PC-3 (cell line): ENCODE data around the gene ST3GAL6. TPM values are rescaled to one million over a fixed set of nuclear protein-coding genes. Genes with fewer than 3 reads are reported as not detected.

Experiments
- ATAC-seq: fragments of 200-7000 bp; cut with Tn5 transposase; 2 replicates; pipeline ENCODE4 v1.9.1; 2020; ENCODE audit warnings: mild to moderate bottlenecking, moderate library complexity
- BruUV-seq: library from RNA; stranded (reverse); fragments of 400-500 nt; replicated peaks from 2 replicates; lab custom pipeline; 2021; lab: Mats Ljungman, UMichigan
- CTCF ChIA-PET: fragments of 300-600 bp; sonication (Branson Sonifier 250); formaldehyde crosslinking; loops from one replicate; lab custom pipeline; 2022; ENCODE audit warnings: antibody characterized with exemption; lab: Charles Lee
- POLR2A ChIA-PET: fragments of 300-600 bp; sonication (Branson Sonifier 250); formaldehyde crosslinking; loops from one replicate; lab custom pipeline; 2022; ENCODE audit warnings: antibody characterized with exemption; ENCODE audit not compliant: unreplicated experiment; lab: Charles Lee
- DNase-seq: peaks from one replicate; pipeline ENCODE4 v3.0.0-alpha.2; 2015
- H2AFZ ChIP-seq: fragments of 300-600 bp; sonication (generic); 2 replicates; pipeline ENCODE4 v1.6.0; 2016; ENCODE audit warnings: antibody characterized with exemption, low read length
- H3F3A ChIP-seq: fragments of 300-600 bp; sonication (generic); one replicate; pipeline ENCODE4 v1.6.0; 2017; ENCODE audit warnings: antibody characterized with exemption, low read length, control low read depth, mild to moderate bottlenecking; ENCODE audit not compliant: unreplicated experiment
- H3K27ac ChIP-seq: fragments of 300-600 bp; sonication (generic); 2 replicates; pipeline ENCODE4 v1.5.1; 2016; ENCODE audit warnings: mild to moderate bottlenecking, low read length
- H3K27me3 ChIP-seq: fragments of 300-600 bp; sonication (generic); 2 replicates; pipeline ENCODE4 v1.6.1; 2016; ENCODE audit warnings: low read length, mixed read lengths
- H3K36me3 ChIP-seq: fragments of 300-600 bp; sonication (generic); 2 replicates; pipeline ENCODE4 v1.6.1; 2016; ENCODE audit warnings: low read depth, mixed run types, low read length, mixed read lengths
- H3K4me1 ChIP-seq: fragments of 300-600 bp; sonication (generic); 2 replicates; pipeline ENCODE4 v1.5.1; 2016; ENCODE audit warnings: low read length; ENCODE audit not compliant: insufficient read depth
- H3K4me2 ChIP-seq: fragments of 300-600 bp; sonication (generic); 2 replicates; pipeline ENCODE4 v1.6.0; 2016; ENCODE audit warnings: low read length
- H3K4me3 ChIP-seq: fragments of 300-600 bp; sonication (generic); 2 replicates; pipeline ENCODE4 v1.5.1; 2016; ENCODE audit warnings: mild to moderate bottlenecking, low read length, mixed read lengths
- H3K79me2 ChIP-seq: fragments of 300-600 bp; sonication (generic); 2 replicates; pipeline ENCODE4 v1.6.1; 2017; ENCODE audit warnings: low read length, mixed read lengths
- H3K9ac ChIP-seq: fragments of 300-600 bp; sonication (generic); 2 replicates; pipeline ENCODE4 v1.6.0; 2016; ENCODE audit warnings: mild to moderate bottlenecking, low read length
- H3K9me2 ChIP-seq: fragments of 300-600 bp; sonication (generic); replicated peaks from 2 replicates; pipeline ENCODE4 v1.6.1; 2016; ENCODE audit warnings: mixed run types, low read length, mixed read lengths
- H3K9me3 ChIP-seq: fragments of 300-600 bp; sonication (generic); 2 replicates; pipeline ENCODE4 v1.6.1; 2016; ENCODE audit warnings: low read length, mixed read lengths
- H4K20me1 ChIP-seq: fragments of 300-600 bp; sonication (generic); 2 replicates; pipeline ENCODE4 v1.6.1; 2016; ENCODE audit warnings: low read length, mixed read lengths
- CTCF ChIP-seq: fragments of 300-600 bp; sonication (generic); conservative IDR thresholded peaks from 2 replicates; pipeline ENCODE4 v1.5.1; 2017; ENCODE audit warnings: antibody characterized with exemption, low read depth, mild to moderate bottlenecking, low read length
- EZH2 ChIP-seq: fragments of 300-600 bp; sonication (generic); IDR thresholded peaks from one replicate; pipeline ENCODE4 v1.6.1; 2017; ENCODE audit warnings: antibody characterized with exemption, mild to moderate bottlenecking, low read length; ENCODE audit not compliant: unreplicated experiment
- EZH2phosphoT487 ChIP-seq: fragments of 300-600 bp; sonication (generic); IDR thresholded peaks from 2 replicates; pipeline ENCODE4 v1.6.1; 2018; ENCODE audit warnings: mild to moderate bottlenecking, antibody characterized with exemption, low read length, borderline replicate concordance
- intact Hi-C: fragments of 100-400 bp; cut with micrococcal nuclease; formaldehyde crosslinking; loops from 2 replicates; pipeline ENCODE4 v1.9.0; 2023
- total RNA-seq: library from RNA; depleted of rRNA; stranded (reverse); fragments of >200 nt; gene quantifications from 2 replicates; pipeline ENCODE4 v1.2.3, GENCODE V29; 2014

ST3GAL6 gene
- total RNA-seq, 1 experiment from 2014 or later, result 11.5 TPM

GRCh38 chr3:98791341-98792325, 28.5 kb downstream of the ST3GAL6 start:
- TF ChIP-seq EZH2phosphoT487, result no peak
- TF ChIP-seq EZH2, result no peak
- no peak for TF ChIP-seq CTCF
- Histone ChIP-seq H3K27ac (no peak overlapping the region), H3K27me3 (no peaks in the 10 kb centered on the region), H3K9me3 (no peaks in the 10 kb centered on the region), H3K4me2 (no peak overlapping the region), H3K4me1 (no peaks in the 10 kb centered on the region), H3K9me2 (no peaks in the 10 kb centered on the region), H2AFZ (no peak overlapping the region), H3K9ac (no peak overlapping the region), H3K36me3 (peaks cover 13% of the 10 kb centered on the region), H3K4me3 (no peak overlapping the region), H4K20me1 (no peaks in the 10 kb centered on the region), H3F3A (peaks cover 15% of the 10 kb centered on the region), H3K79me2 (no peaks in the 10 kb centered on the region)
- TSS peak; percentile 3 for BruUV-seq
- peak; percentile 4 for ATAC-seq
- intact Hi-C loops, result loop anchor here (5.0 kb wide), 1 partner anchor 49 kb away; no protein-coding TSS in a partner anchor
- CTCF ChIA-PET, result interaction anchor here (0.6 kb wide), 1 partner anchor 135 kb away, joined by 9 read pairs; no protein-coding TSS in a partner anchor
- DNase-seq, result no peak
- POLR2A ChIA-PET, result interaction anchor here (0.7 kb wide), 1 partner anchor 340 kb away, joined by 3 read pairs; no protein-coding TSS in a partner anchor

DNA sequence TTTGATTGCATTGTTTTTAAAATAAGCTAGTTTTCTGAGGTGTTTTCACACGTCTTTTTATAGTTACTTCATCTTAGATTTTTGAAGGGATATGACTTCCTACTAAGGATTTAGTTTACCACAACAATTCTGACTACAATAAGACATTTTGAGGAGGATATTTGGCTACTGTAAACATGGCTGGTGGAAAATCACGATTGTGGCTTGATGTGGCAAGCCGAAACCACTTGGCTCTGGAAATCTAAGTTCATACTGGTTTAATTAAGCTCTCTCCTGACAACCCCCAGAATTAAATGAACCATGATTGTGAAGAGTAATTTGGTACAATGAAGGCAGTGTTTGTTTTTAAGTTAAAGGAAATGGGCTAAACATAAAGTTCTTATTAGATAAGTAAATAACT, 30.8 kb downstream of the ST3GAL6 start:
- Histone ChIP-seq H3K36me3 (peaks cover 34% of the 10 kb centered on the region), H3K27ac (no peak overlapping the region), H3F3A (peaks cover 29% of the 10 kb centered on the region), H3K79me2 (no peaks in the 10 kb centered on the region), H3K4me1 (no peaks in the 10 kb centered on the region), H4K20me1 (0 out of 2 replicates have a peak, but pooled peaks cover 12% of the 10 kb centered on the region), H3K9me3 (no peaks in the 10 kb centered on the region), H2AFZ (no peak overlapping the region), H3K27me3 (no peaks in the 10 kb centered on the region), H3K9me2 (no peaks in the 10 kb centered on the region), H3K9ac (no peak overlapping the region), H3K4me2 (no peak overlapping the region), H3K4me3 (no peak overlapping the region)
- intact Hi-C loops, result loop anchor here (5.0 kb wide), 1 partner anchor 52 kb away; no protein-coding TSS in a partner anchor
- POLR2A ChIA-PET, result no interaction called here
- BruUV-seq, result no TSS peak
- CTCF ChIA-PET, result interaction anchor here (0.6 kb wide), 1 partner anchor 59 kb away, joined by 4 read pairs; no protein-coding TSS in a partner anchor
- DNase-seq, result no peak
- TF ChIP-seq EZH2phosphoT487 (no peak), CTCF (no peak), EZH2 (no peak)
- ATAC-seq, result no peak
